B cell (primary cell): ENCODE measurements around the gene HPS1.

Source experiments
- CTCF ChIP-seq: fragments of 200-600 bp; IDR thresholded peaks from one replicate; pipeline ENCODE4 v1.8.0; 2022; ENCODE audit warnings: antibody characterized with exemption, mild to moderate bottlenecking
- EZH2 ChIP-seq: IDR thresholded peaks from 2 replicates; pipeline ENCODE4 v1.6.1; 2012; ENCODE audit warnings: borderline replicate concordance, low read depth, mild to moderate bottlenecking, moderate library complexity, low read length; ENCODE audit not compliant: insufficient read depth, poor library complexity, severe bottlenecking

GRCh38 chr10:98438715-98439114 lies 8.0 kb downstream of the HPS1 start:
- no peak for TF ChIP-seq EZH2
- TF ChIP-seq CTCF: no peak
